ENCODE measurements around the gene PIP5KL1. TPM values are rescaled to one million over a fixed set of nuclear protein-coding genes. Genes with fewer than 3 reads are reported as not detected.
A peak's percentile ranks its signal among the peaks of the same experiment; 100 is the strongest.

The PIP5KL1 gene
- total RNA-seq, 1 experiment from 2014 or later = 5.1 TPM

DNA sequence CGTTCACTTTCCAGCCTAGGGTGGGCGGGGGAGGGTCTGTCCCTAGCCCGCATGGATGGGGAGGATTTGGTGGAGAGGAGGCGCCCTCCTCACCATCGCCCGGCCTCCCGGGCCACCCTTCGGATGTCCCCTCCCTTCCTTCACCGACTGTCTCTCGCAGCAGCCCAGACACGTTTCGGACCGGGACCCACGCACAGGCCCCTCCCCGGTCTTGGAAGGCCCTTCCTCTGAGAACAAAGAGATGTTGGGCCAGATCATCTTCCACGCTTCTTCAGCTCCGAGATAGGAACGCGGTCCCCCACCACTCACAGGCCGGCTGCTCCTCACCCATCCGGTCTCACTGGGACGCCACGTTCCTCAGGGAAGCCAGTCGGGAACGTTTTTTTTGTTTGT lies 7.7 kb upstream of the PIP5KL1 start:
- Histone ChIP-seq H3K4me1 (ENCODE audit: insufficient read depth, low read length) (peaks cover 16% of the 10 kb centered on the region; the same call in 1 of the 2 replicates), H3K27ac (ENCODE audit: low read length) (no peak overlapping the region), H4K20me1 (ENCODE audit: low read length) (no peaks in the 10 kb centered on the region), H3K27me3 (ENCODE audit: low read length) (no peaks in the 10 kb centered on the region), H3F3A (ENCODE audit: low read length, unreplicated experiment) (no peaks in the 10 kb centered on the region), H3K9ac (ENCODE audit: low read length) (no peak overlapping the region), H3K4me2 (ENCODE audit: low read length) (no peak overlapping the region), H3K9me2 (replicated peaks; ENCODE audit: low read length) (no peaks in the 10 kb centered on the region), H3K9me3 (ENCODE audit: low read length) (no peaks in the 10 kb centered on the region), H3K4me3 (ENCODE audit: low read length) (no peak overlapping the region), H3K36me3 (ENCODE audit: low read depth, low read length) (no peaks in the 10 kb centered on the region), H3K79me2 (ENCODE audit: low read length) (peaks cover 31% of the 10 kb centered on the region), H2AFZ (ENCODE audit: low read length) (no peak overlapping the region)
- intact Hi-C loops (cut with micrococcal nuclease) = no loop called here
- BruUV-seq (replicated peaks) = no TSS peak
- ChIA-PET POLR2A (ENCODE audit: unreplicated experiment) (no interaction called here), CTCF (no interaction called here)
- DNase-seq (no peak), ATAC-seq (no peak)
- TF ChIP-seq EZH2phosphoT487 (IDR thresholded peaks at IDR 0.05; ENCODE audit: borderline replicate concordance, low read length) (no peak), EZH2 (IDR thresholded peaks at IDR 0.05; ENCODE audit: low read length, unreplicated experiment) (no peak)
- TF ChIP-seq, protein P1, sequence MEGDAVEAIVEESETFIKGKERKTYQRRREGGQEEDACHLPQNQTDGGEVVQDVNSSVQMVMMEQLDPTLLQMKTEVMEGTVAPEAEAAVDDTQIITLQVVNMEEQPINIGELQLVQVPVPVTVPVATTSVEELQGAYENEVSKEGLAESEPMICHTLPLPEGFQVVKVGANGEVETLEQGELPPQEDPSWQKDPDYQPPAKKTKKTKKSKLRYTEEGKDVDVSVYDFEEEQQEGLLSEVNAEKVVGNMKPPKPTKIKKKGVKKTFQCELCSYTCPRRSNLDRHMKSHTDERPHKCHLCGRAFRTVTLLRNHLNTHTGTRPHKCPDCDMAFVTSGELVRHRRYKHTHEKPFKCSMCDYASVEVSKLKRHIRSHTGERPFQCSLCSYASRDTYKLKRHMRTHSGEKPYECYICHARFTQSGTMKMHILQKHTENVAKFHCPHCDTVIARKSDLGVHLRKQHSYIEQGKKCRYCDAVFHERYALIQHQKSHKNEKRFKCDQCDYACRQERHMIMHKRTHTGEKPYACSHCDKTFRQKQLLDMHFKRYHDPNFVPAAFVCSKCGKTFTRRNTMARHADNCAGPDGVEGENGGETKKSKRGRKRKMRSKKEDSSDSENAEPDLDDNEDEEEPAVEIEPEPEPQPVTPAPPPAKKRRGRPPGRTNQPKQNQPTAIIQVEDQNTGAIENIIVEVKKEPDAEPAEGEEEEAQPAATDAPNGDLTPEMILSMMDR (conservative IDR thresholded peaks at IDR 0.05; ENCODE audit: low read depth, low read length) = no peak

DNA sequence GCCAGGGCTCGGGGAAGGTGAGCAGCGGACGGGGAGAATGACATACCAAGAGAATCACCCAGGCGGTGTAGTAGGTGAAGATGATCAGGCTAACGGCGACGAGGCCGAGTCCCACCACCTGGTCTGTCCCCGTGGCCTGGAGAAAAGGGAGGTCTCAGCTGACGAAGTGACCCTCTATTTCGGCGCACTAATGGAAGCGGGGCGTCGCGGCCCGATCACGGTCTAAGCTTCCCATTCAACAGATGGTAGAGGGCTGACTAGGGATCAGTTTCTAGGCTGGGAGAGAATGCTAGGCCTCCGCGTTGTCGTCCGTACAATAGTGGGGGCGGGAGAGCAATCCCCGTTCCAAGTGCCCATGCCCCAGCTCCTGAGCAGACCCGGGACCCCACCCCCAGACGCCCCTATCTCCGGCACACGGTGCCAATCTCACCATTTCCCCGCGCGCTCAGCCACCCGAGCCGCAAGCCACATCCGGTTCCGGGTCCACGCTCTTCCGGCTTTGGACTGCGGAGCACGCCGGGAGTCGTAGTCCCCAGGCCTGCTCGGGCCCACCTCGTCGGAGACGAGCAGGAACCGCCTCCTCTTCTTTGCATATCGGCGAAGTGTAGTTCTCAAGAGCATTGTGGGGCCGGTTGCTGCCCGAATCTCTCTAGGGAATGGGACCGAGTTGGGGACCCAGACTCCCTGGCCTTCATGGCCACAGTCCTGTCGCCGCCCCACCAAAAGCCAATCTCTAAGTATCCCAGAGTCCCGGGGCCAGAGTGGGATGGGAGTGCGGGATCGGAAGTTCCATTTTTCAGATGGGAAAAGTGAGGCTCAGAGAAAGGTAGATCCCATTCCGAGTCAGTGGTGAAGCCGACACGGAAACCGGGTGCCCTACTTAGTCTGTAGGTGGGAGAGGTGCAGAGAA lies 7.1 kb upstream of the PIP5KL1 start, which contains the start of gene DPM2:
Gene DPM2, minus strand, starts transcription at position 467 of the 910 bp plus-strand sequence. Its CDS starts 34 bp downstream, at position 433.
- peak; percentile 79 for DNase-seq
- Histone ChIP-seq H3F3A (ENCODE audit: low read length, unreplicated experiment) (no peaks in the 10 kb centered on the region), H3K27ac (ENCODE audit: low read length) (no peak within 1 kb of the TSS), H3K4me2 (ENCODE audit: low read length) (peak within 1 kb of the TSS; percentile 99), H3K36me3 (ENCODE audit: low read depth, low read length) (no peaks in the 10 kb centered on the region), H2AFZ (ENCODE audit: low read length) (peak within 1 kb of the TSS; percentile 74), H3K9me2 (replicated peaks; ENCODE audit: low read length) (no peaks in the 10 kb centered on the region), H3K79me2 (ENCODE audit: low read length) (peaks cover 31% of the 10 kb centered on the region), H3K4me3 (ENCODE audit: low read length) (peak within 1 kb of the TSS; percentile 93), H3K9me3 (ENCODE audit: low read length) (no peaks in the 10 kb centered on the region), H3K4me1 (ENCODE audit: insufficient read depth, low read length) (peaks cover 20% of the 10 kb centered on the region; the same call in 1 of the 2 replicates), H3K27me3 (ENCODE audit: low read length) (no peaks in the 10 kb centered on the region), H3K9ac (ENCODE audit: low read length) (peak within 1 kb of the TSS; percentile 88), H4K20me1 (ENCODE audit: low read length) (no peaks in the 10 kb centered on the region)
- CTCF ChIA-PET = no interaction called here
- TSS peak; percentile 60 for BruUV-seq (replicated peaks)
- peak; percentile 93 for ATAC-seq
- TF ChIP-seq, protein P1 (conservative IDR thresholded peaks at IDR 0.05; ENCODE audit: low read depth, low read length) = no peak
- TF ChIP-seq EZH2 (IDR thresholded peaks at IDR 0.05; ENCODE audit: low read length, unreplicated experiment) (no peak), EZH2phosphoT487 (IDR thresholded peaks at IDR 0.05; ENCODE audit: borderline replicate concordance, low read length) (no peak)
- POLR2A ChIA-PET (ENCODE audit: unreplicated experiment) = no interaction called here
- intact Hi-C loops (cut with micrococcal nuclease) = no loop called here

DNA sequence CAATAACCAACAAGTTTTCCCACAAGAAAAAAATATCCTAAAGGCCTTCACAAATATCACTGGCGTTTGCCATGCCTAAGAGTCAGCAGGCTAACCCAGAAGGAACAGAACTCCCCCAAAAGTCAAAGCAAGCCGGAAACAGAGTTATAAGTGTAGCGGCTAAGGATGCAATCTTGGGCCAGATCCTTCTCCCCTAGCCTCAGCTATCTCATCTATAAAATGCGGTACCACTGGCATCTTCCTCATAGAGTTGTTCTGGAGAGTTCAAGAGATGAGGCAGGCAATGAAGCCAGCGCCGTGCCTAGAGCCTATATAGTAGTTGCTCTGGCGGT lies 6.4 kb upstream of the PIP5KL1 start:
- H4K20me1 ChIP-seq (ENCODE audit: low read length) = no peaks in the 10 kb centered on the region
- H3K4me1 ChIP-seq (ENCODE audit: insufficient read depth, low read length) = peaks cover 20% of the 10 kb centered on the region; the same call in 1 of the 2 replicates
- H3K9me3 ChIP-seq (ENCODE audit: low read length) = no peaks in the 10 kb centered on the region
- TF ChIP-seq, protein P1 (conservative IDR thresholded peaks at IDR 0.05; ENCODE audit: low read depth, low read length) = no peak
- TF ChIP-seq EZH2 (IDR thresholded peaks at IDR 0.05; ENCODE audit: low read length, unreplicated experiment) = no peak
- no peak for TF ChIP-seq EZH2phosphoT487 (IDR thresholded peaks at IDR 0.05; ENCODE audit: borderline replicate concordance, low read length)
- peak overlapping the region; percentile 74; the same call in 1 of the 2 replicates for H2AFZ ChIP-seq (ENCODE audit: low read length)
- H3K4me3 ChIP-seq (ENCODE audit: low read length) = peak overlapping the region; percentile 93
- H3K27me3 ChIP-seq (ENCODE audit: low read length) = no peaks in the 10 kb centered on the region
- ChIA-PET CTCF (no interaction called here), POLR2A (ENCODE audit: unreplicated experiment) (no interaction called here)
- peak overlapping the region; percentile 88 for H3K9ac ChIP-seq (ENCODE audit: low read length)
- no TSS peak for BruUV-seq (replicated peaks)
- no peak for ATAC-seq
- no peak overlapping the region for H3K27ac ChIP-seq (ENCODE audit: low read length)
- no peaks in the 10 kb centered on the region for H3F3A ChIP-seq (ENCODE audit: low read length, unreplicated experiment)
- peaks cover 31% of the 10 kb centered on the region for H3K79me2 ChIP-seq (ENCODE audit: low read length)
- DNase-seq = no peak
- H3K4me2 ChIP-seq (ENCODE audit: low read length) = peak overlapping the region; percentile 99
- intact Hi-C loops (cut with micrococcal nuclease) = no loop called here
- H3K36me3 ChIP-seq (ENCODE audit: low read depth, low read length) = no peaks in the 10 kb centered on the region
- no peaks in the 10 kb centered on the region for H3K9me2 ChIP-seq (replicated peaks; ENCODE audit: low read length)
